Putamen (tissue), 1 donor: Measurements from ENCODE around the gene SERPING1.
A peak's percentile ranks its signal among the peaks of the same experiment; 100 is the strongest.

ENCODE experiments used
- DNase-seq: peaks from one replicate; pipeline ENCODE4 v3.0.0-alpha.2; 2016; ENCODE audit warnings: low spot score

SERPING1 gene

GRCh38 chr11:57597461-57597915, at the start of gene SERPING1:
Gene SERPING1 (plus strand): TSS chr11:57597685. CDS start chr11:57598271, 586 bp downstream.
- no peak for DNase-seq

DNA sequence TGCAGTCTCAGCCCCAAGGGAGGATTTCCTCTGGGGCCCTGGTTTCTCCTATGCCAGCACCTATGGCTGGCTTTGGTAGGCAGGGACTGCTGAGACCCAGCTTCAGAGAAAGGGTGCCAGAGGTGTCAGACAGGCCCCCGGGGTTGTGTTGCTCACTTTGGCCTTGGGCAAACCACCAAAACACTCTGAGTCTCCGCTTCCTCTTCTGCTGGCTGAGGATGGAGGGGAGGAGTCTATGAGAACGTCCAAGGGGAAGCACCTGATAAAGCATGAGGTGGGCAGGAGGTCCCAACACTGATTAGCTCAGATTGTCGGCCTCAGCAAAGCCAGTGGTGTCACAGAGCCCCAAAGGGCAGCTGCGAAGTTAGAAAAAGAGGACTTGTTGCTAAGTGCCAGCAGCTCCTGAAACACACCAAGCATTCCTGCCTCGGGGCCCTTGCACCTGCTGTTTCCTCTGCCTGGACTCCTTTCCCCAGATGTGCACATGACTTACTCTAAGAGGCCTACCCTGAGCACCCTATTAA, 49.6 kb upstream of the SERPING1 start:
- no peak for DNase-seq

- no peak for DNase-seq
Measured at GRCh38 chr11:57549983-57550382, 47.5 kb upstream of the SERPING1 start.

GRCh38 chr11:57551941-57552340, 45.5 kb upstream of the SERPING1 start:
- DNase-seq: no peak

- no peak for DNase-seq
Measured at GRCh38 chr11:57552479-57552878, 45.0 kb upstream of the SERPING1 start.

- DNase-seq: no peak
Measured at GRCh38 chr11:57555393-57555792, 42.1 kb upstream of the SERPING1 start.

DNA sequence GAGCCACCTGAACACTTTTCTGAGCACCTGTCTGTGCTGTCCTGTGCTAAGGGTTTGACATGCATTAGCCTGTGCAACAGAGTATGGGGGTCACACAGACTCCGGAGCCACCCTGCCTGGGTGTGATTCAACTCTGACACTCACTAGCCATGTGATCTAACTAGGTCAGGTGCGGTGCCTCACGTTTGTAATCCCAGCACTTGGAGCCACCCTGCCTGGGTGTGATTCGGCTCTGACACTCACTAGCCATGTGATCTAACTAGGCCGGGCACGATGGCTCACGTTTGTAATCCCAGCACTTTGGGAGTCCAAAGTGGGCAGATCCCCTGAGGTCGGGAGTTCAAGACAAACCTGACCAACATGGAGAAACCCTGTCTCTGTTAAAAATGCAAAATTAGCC, 41.4 kb upstream of the SERPING1 start:
- no peak for DNase-seq

GRCh38 chr11:57560146-57560545, 37.3 kb upstream of the SERPING1 start:
- no peak for DNase-seq

DNA sequence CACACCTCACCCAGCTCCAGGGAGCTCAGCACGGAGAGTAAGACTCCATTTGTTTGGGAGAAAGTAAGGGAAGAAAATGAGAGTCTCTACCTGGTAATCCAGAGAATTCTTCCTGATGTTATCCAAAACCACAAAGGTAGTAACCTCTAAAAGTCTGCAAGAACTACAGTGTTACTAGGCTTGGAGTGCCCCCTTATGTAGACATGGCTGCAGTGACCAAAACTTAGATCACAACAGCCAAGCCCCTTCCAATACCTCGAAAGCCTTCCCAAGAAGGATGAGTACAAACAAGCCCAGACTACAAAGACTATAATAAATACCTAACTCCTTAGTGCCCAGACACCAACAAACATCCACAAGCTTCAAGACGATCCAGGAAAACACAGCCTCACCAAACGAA, 34.9 kb upstream of the SERPING1 start:
- DNase-seq: no peak

- peak; percentile 63 for DNase-seq
Measured at GRCh38 chr11:57566005-57566904, 31.2 kb upstream of the SERPING1 start.

GRCh38 chr11:57566905-57567514, 30.5 kb upstream of the SERPING1 start:
- DNase-seq: no peak

DNA sequence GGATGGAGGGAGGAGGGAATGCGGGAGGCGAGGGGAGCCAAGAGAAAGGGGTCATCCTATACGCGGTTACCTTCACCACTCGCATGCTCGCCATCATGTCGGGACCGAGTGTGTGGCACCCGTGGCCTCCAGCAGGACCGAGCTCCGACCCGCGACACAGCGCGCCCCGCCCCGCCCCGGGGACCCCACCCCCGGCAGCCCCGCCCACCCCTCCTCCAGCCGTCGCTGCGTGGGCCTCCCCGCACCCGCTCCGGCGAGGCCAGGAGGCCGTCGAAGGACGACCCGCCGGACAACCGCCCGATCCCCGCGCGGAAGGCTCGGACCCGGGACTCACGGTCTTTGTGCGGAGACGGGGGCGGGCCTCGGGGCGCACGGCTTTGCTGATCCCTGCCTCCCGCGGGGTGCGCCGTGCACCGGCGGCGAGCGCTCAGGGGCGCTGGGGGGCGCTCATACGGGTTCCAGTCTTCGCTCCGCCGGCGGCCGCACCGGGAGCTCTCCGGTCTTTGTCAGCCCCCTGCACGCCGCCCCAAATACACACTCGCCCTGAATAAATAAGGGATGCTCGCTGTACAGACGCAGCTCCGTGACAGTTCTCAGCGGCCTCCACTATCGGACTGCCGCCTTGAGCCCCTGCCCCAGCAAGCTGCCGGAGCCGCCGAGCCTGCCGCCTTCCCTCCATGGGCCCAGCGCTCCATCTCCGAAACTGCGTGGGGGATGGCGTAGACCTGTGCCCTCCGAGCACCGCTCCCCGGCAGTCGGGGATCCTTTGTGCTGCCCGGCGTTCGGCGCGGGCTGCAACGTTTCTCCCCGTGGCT, 29.8 kb upstream of the SERPING1 start, which contains the start of gene UBE2L6:
Gene UBE2L6 (minus strand): TSS at position 158 of the 815 bp plus-strand sequence. CDS start 61 bp downstream, at position 97.
- peak; percentile 49 for DNase-seq

GRCh38 chr11:57568330-57568766, 29.1 kb upstream of the SERPING1 start:
- peak; percentile 74 for DNase-seq

DNA sequence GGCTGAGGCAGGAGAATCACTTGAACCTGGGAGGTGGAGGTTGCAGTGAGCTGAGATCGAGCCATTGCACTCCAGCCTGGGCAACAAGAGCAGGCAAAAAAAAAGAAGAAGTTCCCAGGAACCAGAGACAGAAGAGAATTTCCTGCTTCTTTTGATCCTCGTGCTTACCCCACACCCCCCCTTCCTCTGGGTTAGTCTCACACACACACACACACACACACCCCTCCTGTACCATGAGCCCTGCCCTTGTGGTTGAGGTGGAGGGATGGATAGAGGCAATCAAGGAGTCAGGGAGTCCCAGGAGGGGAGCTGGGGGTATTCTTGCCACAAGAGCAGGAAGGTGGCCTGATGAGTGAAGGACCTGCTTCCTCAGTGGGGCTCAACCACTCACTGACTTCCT, 25.9 kb upstream of the SERPING1 start:
- DNase-seq: no peak

GRCh38 chr11:57574061-57574460, 23.4 kb upstream of the SERPING1 start:
- no peak for DNase-seq

DNA sequence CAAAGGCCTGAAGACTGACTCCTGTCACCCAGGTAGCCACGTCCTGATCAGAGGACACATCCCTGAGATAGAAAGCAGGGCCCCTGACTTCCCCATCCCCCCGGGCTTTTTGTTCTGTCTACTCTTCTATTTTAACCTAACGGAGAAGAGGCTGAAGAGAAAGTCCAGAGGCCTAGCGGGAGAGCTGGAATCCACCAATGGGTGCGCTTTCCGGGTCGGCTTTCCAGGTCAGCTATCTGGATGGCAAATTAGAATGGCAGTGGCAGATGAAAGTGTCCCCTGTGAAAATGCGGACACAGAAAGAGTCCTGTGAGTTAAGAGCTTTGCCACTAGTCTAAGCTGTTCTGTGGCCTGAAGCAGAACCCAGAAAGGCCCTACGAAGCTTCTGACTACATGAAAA, 13.1 kb upstream of the SERPING1 start:
- no peak for DNase-seq

- no peak for DNase-seq
Measured at GRCh38 chr11:57585301-57585700, 12.2 kb upstream of the SERPING1 start.

GRCh38 chr11:57586711-57587245, 10.7 kb upstream of the SERPING1 start:
- no peak for DNase-seq

DNA sequence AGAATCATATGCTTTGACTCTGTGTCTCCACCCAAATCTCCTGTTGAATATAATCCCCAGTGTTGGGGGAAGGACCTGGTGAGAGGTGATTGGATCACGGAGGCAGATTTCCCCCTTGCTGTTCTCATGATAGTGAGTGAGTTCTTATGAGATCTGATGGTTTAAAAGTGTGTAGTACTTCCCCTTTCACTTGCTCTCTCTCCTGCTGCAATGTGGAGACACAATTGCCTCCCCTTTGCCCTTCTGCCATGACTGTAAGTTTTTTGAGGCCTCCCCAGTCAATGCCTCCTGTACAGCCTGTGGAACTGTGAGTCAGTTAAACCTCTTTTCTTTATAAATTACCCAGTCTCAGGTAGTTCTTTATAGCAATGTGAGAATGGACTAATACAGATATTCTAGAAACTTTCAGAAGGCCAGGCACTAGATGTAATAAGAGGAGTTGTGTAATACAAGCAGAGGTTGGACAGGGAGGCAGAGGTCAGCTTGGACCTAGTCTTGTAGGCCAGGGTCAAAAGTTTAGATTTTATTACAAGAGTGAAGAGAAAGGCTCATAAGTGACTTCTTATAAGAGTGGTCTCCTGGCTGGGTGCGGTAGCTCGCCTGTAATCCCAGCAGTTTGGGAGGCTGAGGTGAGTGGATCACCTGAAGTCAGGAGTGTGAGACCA, 9.3 kb upstream of the SERPING1 start:
- no peak for DNase-seq

GRCh38 chr11:57596266-57596885, 1.1 kb upstream of the SERPING1 start:
- no peak for DNase-seq
